ENCODE results near the gene GLI2. TPM values are rescaled to one million over a fixed set of nuclear protein-coding genes. Genes with fewer than 3 reads are reported as not detected.

The GLI2 gene
- total RNA-seq, 1 experiment from 2014 or later = 3.4 TPM

DNA sequence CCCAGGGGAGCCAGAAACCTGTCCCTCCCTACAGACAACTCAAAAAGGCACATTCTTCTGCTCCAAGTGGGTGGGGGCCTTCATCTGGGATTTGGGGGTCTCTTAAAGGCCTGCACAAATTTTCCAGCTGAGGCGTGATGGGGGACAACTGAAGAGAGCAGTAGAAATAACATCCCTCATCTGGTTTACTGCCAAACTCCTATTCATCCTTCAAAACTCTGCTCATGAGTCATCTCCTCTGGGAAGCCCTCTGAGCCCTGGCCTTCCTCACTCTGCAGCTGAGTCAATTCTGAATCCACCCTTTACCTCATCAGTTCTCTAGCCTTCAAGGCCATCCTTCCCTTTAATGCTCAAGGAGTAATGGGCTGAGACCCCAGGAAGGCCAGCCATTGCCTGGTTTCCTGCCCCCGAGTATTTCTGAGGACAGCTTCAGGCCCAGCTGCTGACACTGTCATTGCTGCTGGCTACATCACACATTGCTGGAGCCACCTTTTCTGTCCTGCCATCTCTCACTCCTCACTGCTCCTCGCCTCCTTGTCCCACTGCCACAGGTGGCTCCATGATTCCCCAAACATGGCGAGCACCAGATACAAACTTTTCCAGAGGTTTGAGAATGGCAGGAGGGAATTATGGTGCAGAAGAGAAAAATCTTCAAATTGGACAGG lies 32.2 kb upstream of the GLI2 start:
- Histone ChIP-seq H3K4me3 (replicated peaks in 1 of 2; ENCODE audit: low read depth in 1 of 2, low read length in 2 of 2) (no peak overlapping the region), H3K79me2 (ENCODE audit: insufficient read depth, low read length) (no peaks in the 10 kb centered on the region), H2AFZ (ENCODE audit: low read depth, low read length, poor library complexity, severe bottlenecking) (peak overlapping the region; percentile 51), H3K27me3 (ENCODE audit: insufficient read depth, low read length) (no peaks in the 10 kb centered on the region), H3K9ac (ENCODE audit: low read length) (no peak overlapping the region), H3K4me2 (ENCODE audit: low read length) (peak overlapping the region; percentile 46), H3K9me2 (ENCODE audit: insufficient read depth) (no peaks in the 10 kb centered on the region), H3K27ac (ENCODE audit: low read depth, low read length) (no peak overlapping the region), H4K20me1 (ENCODE audit: insufficient read depth) (no peaks in the 10 kb centered on the region), H3K9me3 (ENCODE audit: control insufficient read depth in 1 of 2, insufficient read depth in 1 of 2, low read depth in 1 of 2, low read length in 2 of 2) (no peaks in the 10 kb centered on the region), H3K4me1 (ENCODE audit: control insufficient read depth in 1 of 2, insufficient read depth in 2 of 2, low read length in 2 of 2) (peaks cover 16 to 40% of the 10 kb centered on the region in 2 experiments; a peak in 3 of 4 replicates), H3K36me3 (ENCODE audit: control insufficient read depth in 1 of 2, insufficient read depth in 2 of 2, low read length in 2 of 2) (no peaks in the 10 kb centered on the region)
- no TSS peak for BruUV-seq (replicated peaks)
- ATAC-seq (peak; percentile 87), DNase-seq (ENCODE audit: low read depth, low spot score) (peak; percentile 59)
- ChIA-PET RAD21 (ENCODE audit: low non-redundant PET in 1 of 2, low total read pairs in 2 of 2, uncharacterized antibody in 2 of 2, unreplicated experiment in 2 of 2) (no interaction called here), CTCF (interaction anchor here (0.9 to 1.0 kb wide), 2 partner anchors 368 to 377 kb away, joined by 3 read pairs; no protein-coding TSS in a partner anchor), POLR2A (interaction anchor here (2.2 kb wide), 1 partner anchor 371 kb away, joined by 17 read pairs; no protein-coding TSS in a partner anchor)
- intact Hi-C loops (cut with micrococcal nuclease) = no loop called here
- TF ChIP-seq SRF (IDR thresholded peaks at IDR 0.05; ENCODE audit: low read depth) = no peak
- TF ChIP-seq ZFX (IDR thresholded peaks at IDR 0.05) = no peak
- TF ChIP-seq, protein P1, sequence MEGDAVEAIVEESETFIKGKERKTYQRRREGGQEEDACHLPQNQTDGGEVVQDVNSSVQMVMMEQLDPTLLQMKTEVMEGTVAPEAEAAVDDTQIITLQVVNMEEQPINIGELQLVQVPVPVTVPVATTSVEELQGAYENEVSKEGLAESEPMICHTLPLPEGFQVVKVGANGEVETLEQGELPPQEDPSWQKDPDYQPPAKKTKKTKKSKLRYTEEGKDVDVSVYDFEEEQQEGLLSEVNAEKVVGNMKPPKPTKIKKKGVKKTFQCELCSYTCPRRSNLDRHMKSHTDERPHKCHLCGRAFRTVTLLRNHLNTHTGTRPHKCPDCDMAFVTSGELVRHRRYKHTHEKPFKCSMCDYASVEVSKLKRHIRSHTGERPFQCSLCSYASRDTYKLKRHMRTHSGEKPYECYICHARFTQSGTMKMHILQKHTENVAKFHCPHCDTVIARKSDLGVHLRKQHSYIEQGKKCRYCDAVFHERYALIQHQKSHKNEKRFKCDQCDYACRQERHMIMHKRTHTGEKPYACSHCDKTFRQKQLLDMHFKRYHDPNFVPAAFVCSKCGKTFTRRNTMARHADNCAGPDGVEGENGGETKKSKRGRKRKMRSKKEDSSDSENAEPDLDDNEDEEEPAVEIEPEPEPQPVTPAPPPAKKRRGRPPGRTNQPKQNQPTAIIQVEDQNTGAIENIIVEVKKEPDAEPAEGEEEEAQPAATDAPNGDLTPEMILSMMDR (IDR thresholded peaks at IDR 0.05 in 2 of 3, conservative IDR thresholded peaks at IDR 0.05 in 1 of 3; ENCODE audit: borderline replicate concordance in 1 of 3, insufficient read depth in 1 of 3, low read depth in 2 of 3, low read length in 2 of 3) = no peak
- no peak for TF ChIP-seq POLR2A (IDR thresholded peaks at IDR 0.05; ENCODE audit: borderline replicate concordance, extremely low read depth, insufficient read depth, insufficient read length)
- peak; percentile 76 for TF ChIP-seq TCF7L2 (IDR thresholded peaks at IDR 0.05; ENCODE audit: borderline replicate concordance, extremely low read depth, insufficient read depth, insufficient read length)
- TF ChIP-seq, protein P2, sequence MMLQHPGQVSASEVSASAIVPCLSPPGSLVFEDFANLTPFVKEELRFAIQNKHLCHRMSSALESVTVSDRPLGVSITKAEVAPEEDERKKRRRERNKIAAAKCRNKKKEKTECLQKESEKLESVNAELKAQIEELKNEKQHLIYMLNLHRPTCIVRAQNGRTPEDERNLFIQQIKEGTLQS (IDR thresholded peaks at IDR 0.05) = no peak
- no peak for TF ChIP-seq RAD21 (IDR thresholded peaks at IDR 0.05; ENCODE audit: low read depth)
- TF ChIP-seq, protein P3, sequence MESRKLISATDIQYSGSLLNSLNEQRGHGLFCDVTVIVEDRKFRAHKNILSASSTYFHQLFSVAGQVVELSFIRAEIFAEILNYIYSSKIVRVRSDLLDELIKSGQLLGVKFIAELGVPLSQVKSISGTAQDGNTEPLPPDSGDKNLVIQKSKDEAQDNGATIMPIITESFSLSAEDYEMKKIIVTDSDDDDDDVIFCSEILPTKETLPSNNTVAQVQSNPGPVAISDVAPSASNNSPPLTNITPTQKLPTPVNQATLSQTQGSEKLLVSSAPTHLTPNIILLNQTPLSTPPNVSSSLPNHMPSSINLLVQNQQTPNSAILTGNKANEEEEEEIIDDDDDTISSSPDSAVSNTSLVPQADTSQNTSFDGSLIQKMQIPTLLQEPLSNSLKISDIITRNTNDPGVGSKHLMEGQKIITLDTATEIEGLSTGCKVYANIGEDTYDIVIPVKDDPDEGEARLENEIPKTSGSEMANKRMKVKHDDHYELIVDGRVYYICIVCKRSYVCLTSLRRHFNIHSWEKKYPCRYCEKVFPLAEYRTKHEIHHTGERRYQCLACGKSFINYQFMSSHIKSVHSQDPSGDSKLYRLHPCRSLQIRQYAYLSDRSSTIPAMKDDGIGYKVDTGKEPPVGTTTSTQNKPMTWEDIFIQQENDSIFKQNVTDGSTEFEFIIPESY (IDR thresholded peaks at IDR 0.05; ENCODE audit: extremely low read depth, insufficient replicate concordance, low read length) = no peak
- TF ChIP-seq CBX3 (IDR thresholded peaks at IDR 0.05; ENCODE audit: low read depth) = no peak
- peak; percentile 80 for TF ChIP-seq JUND (IDR thresholded peaks at IDR 0.05)
- TF ChIP-seq YY1 (IDR thresholded peaks at IDR 0.05; ENCODE audit: extremely low read depth, insufficient replicate concordance, low read depth, low read length) = no peak
- no peak for TF ChIP-seq CEBPB (IDR thresholded peaks at IDR 0.05; ENCODE audit: low read depth)
- no peak for TF ChIP-seq ZNF274 (IDR thresholded peaks at IDR 0.05; ENCODE audit: low read depth, low read length)
- no peak for TF ChIP-seq ELF1 (IDR thresholded peaks at IDR 0.05; ENCODE audit: borderline replicate concordance, low read depth)
- TF ChIP-seq, protein P4, sequence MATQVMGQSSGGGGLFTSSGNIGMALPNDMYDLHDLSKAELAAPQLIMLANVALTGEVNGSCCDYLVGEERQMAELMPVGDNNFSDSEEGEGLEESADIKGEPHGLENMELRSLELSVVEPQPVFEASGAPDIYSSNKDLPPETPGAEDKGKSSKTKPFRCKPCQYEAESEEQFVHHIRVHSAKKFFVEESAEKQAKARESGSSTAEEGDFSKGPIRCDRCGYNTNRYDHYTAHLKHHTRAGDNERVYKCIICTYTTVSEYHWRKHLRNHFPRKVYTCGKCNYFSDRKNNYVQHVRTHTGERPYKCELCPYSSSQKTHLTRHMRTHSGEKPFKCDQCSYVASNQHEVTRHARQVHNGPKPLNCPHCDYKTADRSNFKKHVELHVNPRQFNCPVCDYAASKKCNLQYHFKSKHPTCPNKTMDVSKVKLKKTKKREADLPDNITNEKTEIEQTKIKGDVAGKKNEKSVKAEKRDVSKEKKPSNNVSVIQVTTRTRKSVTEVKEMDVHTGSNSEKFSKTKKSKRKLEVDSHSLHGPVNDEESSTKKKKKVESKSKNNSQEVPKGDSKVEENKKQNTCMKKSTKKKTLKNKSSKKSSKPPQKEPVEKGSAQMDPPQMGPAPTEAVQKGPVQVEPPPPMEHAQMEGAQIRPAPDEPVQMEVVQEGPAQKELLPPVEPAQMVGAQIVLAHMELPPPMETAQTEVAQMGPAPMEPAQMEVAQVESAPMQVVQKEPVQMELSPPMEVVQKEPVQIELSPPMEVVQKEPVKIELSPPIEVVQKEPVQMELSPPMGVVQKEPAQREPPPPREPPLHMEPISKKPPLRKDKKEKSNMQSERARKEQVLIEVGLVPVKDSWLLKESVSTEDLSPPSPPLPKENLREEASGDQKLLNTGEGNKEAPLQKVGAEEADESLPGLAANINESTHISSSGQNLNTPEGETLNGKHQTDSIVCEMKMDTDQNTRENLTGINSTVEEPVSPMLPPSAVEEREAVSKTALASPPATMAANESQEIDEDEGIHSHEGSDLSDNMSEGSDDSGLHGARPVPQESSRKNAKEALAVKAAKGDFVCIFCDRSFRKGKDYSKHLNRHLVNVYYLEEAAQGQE (IDR thresholded peaks at IDR 0.05; ENCODE audit: low read depth) = no peak
- TF ChIP-seq SP1 (IDR thresholded peaks at IDR 0.05; ENCODE audit: low read depth) = peak; percentile 50
- TF ChIP-seq EZH2phosphoT487 (IDR thresholded peaks at IDR 0.05; ENCODE audit: borderline replicate concordance) = no peak
- TF ChIP-seq EGR1 (IDR thresholded peaks at IDR 0.05; ENCODE audit: low read depth) = no peak
- no peak for TF ChIP-seq SIN3A (IDR thresholded peaks at IDR 0.05; ENCODE audit: low read depth)
- peak; percentile 90 for TF ChIP-seq FOSL1 (IDR thresholded peaks at IDR 0.05; ENCODE audit: low read depth)

Data from HCT116 (cell line).